GM18511 (cell line): ENCODE results near the gene GPC6.
"Not testable (repeated sequence)": the region's sequence is repeated elsewhere in the genome, so short reads cannot be mapped to it uniquely, and the experiment has no call there.

Experiments
- ATAC-seq: cut with Tn5 transposase; IDR thresholded peaks from one replicate; pipeline ENCODE4 v1.9.1; 2021; ENCODE audit warnings: mild to moderate bottlenecking, moderate library complexity; ENCODE audit not compliant: unreplicated experiment

Gene GPC6

GRCh38 chr13:93422980-93423543, 196.5 kb downstream of the GPC6 start:
- ATAC-seq: no peak

- no peak for ATAC-seq
Observed at GRCh38 chr13:93425411-93425810, 198.8 kb downstream of the GPC6 start.

GRCh38 chr13:93430381-93430780, 203.8 kb downstream of the GPC6 start:
- no peak for ATAC-seq

GRCh38 chr13:93435651-93436050, 209.0 kb downstream of the GPC6 start:
- no peak for ATAC-seq

GRCh38 chr13:93437081-93437480, 210.5 kb downstream of the GPC6 start:
- no peak for ATAC-seq

- no peak for ATAC-seq
Observed at GRCh38 chr13:93446238-93446637, 219.6 kb downstream of the GPC6 start.

GRCh38 chr13:93450191-93450621, 223.6 kb downstream of the GPC6 start:
- ATAC-seq: no peak

GRCh38 chr13:93450761-93451160, 224.2 kb downstream of the GPC6 start:
- no peak for ATAC-seq

GRCh38 chr13:93454676-93455235, 228.1 kb downstream of the GPC6 start:
- ATAC-seq: not testable (repeated sequence)

GRCh38 chr13:93455861-93456260, 229.3 kb downstream of the GPC6 start:
- no peak for ATAC-seq

- ATAC-seq: no peak
Observed at GRCh38 chr13:93460005-93460404, 233.4 kb downstream of the GPC6 start.

GRCh38 chr13:93462151-93462550, 235.5 kb downstream of the GPC6 start:
- no peak for ATAC-seq

GRCh38 chr13:93466502-93467036, 240.0 kb downstream of the GPC6 start:
- no peak for ATAC-seq

- ATAC-seq: no peak
Observed at GRCh38 chr13:93467175-93467574, 240.6 kb downstream of the GPC6 start.

- no peak for ATAC-seq
Observed at GRCh38 chr13:93468433-93468832, 241.8 kb downstream of the GPC6 start.

GRCh38 chr13:93472296-93472695, 245.7 kb downstream of the GPC6 start:
- ATAC-seq: no peak

GRCh38 chr13:93472814-93473296, 246.2 kb downstream of the GPC6 start:
- ATAC-seq: no peak

- ATAC-seq: no peak
Observed at GRCh38 chr13:93473441-93474270, 247.0 kb downstream of the GPC6 start.

- no peak for ATAC-seq
Observed at GRCh38 chr13:93476175-93476574, 249.6 kb downstream of the GPC6 start.

GRCh38 chr13:93477238-93477637, 250.6 kb downstream of the GPC6 start:
- no peak for ATAC-seq

- ATAC-seq: no peak
Observed at GRCh38 chr13:93480553-93481106, 254.0 kb downstream of the GPC6 start.
